ENCODE data around the gene SETBP1. TPM values are rescaled to one million over a fixed set of nuclear protein-coding genes. Genes with fewer than 3 reads are reported as not detected.

Gene SETBP1
- total RNA-seq, 3 donors from 2014 or later: 15.0 to 97.2 (median 17.8) TPM

DNA sequence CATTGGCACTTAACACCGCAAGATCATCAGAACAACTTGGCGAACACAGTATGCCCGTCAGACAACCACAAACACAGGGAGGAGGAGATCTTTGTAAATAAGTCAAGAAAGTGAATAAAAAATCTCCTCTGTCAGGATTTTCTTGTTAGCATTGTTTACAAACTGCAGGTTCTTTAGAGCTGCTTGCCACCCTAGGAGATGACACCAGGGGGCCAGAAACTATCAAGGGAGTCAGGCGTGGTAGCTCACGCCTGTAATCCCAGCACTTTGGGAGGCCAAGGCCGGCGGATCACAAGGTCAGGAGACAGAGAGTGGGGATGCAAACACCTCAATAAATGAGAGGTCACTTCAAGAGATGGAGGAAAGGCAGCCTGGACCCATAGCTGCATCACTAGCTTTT, 428.1 kb downstream of the SETBP1 start:
- ATAC-seq (no peak), DNase-seq (no peak)
- no peaks in the 10 kb centered on the region for H3K9me3 ChIP-seq
- no peak overlapping the region for H3K4me3 ChIP-seq
- H3K4me1 ChIP-seq (ENCODE audit: low read depth): no peaks in the 10 kb centered on the region
- intact Hi-C loops (cut with DNase I, micrococcal nuclease): no loop called here
- TF ChIP-seq, protein P1, sequence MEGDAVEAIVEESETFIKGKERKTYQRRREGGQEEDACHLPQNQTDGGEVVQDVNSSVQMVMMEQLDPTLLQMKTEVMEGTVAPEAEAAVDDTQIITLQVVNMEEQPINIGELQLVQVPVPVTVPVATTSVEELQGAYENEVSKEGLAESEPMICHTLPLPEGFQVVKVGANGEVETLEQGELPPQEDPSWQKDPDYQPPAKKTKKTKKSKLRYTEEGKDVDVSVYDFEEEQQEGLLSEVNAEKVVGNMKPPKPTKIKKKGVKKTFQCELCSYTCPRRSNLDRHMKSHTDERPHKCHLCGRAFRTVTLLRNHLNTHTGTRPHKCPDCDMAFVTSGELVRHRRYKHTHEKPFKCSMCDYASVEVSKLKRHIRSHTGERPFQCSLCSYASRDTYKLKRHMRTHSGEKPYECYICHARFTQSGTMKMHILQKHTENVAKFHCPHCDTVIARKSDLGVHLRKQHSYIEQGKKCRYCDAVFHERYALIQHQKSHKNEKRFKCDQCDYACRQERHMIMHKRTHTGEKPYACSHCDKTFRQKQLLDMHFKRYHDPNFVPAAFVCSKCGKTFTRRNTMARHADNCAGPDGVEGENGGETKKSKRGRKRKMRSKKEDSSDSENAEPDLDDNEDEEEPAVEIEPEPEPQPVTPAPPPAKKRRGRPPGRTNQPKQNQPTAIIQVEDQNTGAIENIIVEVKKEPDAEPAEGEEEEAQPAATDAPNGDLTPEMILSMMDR (IDR thresholded peaks at IDR 0.05): no peak
- H3K36me3 ChIP-seq (ENCODE audit: low read depth): no peaks in the 10 kb centered on the region

DNA sequence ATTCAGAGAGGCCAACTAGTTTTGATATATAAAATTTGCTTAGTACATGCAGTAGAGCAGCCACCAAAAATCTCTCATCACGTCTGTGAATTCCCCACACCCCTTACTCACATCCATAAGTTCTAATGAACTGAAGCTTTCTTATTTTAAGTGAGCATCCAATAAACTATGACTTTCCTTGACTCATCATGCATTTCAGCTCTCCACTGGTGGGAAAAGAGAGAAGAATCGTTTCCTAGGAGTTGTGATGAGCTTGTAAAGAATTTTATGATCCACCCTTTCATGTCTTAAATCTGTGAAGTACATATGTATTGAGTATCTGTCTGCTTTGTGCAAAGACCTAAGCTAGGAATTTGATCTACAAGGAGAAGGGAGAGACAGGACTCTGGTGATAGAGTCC, 428.6 kb downstream of the SETBP1 start:
- H3K4me3 ChIP-seq: no peak overlapping the region
- no peaks in the 10 kb centered on the region for H3K9me3 ChIP-seq
- no peaks in the 10 kb centered on the region for H3K4me1 ChIP-seq (ENCODE audit: low read depth)
- intact Hi-C loops (cut with DNase I, micrococcal nuclease): no loop called here
- TF ChIP-seq, protein P1 (IDR thresholded peaks at IDR 0.05): no peak
- no peak for DNase-seq
- no peak for ATAC-seq
- H3K36me3 ChIP-seq (ENCODE audit: low read depth): no peaks in the 10 kb centered on the region

DNA sequence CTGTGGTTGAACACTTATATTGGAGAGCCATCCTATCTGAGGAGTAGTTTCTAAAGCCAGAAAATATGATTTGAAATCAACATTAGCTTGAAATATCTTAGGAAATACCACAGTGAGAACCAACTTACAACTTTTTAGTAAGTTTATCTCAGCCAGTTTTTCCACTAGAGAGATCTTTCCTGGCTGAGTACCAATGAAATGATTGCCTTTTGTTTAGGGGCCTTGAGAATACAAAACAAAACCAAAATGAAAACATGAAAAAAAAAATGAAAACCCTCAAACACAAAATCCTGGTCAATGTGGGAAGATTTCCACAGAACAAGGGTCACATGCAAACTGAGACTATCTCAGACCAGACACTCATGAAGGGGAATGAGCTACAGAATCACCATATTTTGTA, 429.0 kb downstream of the SETBP1 start:
- Histone ChIP-seq H3K4me1 (ENCODE audit: low read depth) (no peaks in the 10 kb centered on the region), H3K36me3 (ENCODE audit: low read depth) (no peaks in the 10 kb centered on the region), H3K4me3 (no peak overlapping the region), H3K9me3 (no peaks in the 10 kb centered on the region)
- intact Hi-C loops (cut with DNase I, micrococcal nuclease): no loop called here
- DNase-seq: no peak
- ATAC-seq: no peak
- TF ChIP-seq, protein P1 (IDR thresholded peaks at IDR 0.05): no peak

DNA sequence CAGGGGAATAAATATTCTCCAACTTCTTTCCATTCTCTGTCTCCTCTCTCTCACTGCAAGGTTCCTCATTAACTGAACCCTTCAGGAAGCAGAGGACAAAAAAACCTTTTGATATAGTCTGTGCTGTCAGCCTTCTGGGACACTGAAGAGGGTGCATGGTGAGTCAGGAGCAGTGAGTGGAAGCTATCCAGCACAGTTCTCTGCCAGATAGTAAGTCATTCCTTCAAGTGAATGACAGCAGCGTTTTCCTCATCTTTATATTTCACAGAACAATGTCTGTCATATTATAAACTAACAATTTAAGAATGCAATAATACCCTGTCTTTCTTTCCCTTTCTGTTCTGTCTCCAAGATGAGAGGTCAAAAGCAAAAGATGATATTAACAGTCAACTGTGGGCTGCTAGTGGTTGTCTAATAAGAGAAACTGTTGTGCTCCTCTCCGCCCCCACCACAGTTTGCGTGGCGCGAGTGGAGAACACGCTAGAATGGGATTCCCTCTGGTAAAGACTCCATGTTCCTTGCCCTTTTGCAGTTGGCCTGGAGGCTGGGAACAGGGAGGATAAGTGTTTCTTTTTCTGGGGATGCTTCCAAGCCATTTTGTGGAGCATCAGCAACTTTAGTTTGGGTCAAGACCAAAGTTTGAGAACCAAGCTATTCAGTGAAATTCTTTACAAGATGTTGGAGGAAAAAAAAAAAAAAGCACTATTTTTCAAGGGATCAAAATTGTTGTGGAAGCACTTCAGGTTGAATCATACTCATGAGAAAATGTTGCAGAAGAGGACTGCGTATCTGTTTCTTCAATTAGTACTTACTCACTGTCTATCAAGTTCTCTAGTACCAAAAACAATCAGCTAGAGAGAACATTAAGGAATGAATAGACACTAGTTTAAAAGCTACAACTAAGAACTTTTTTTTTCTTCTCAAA, 430.2 kb downstream of the SETBP1 start:
- peak; percentile 39 for ATAC-seq
- DNase-seq: peak in 2 of 3 donors; percentile 14 to 50
- no peaks in the 10 kb centered on the region for H3K4me1 ChIP-seq (ENCODE audit: low read depth)
- intact Hi-C loops (cut with DNase I, micrococcal nuclease): no loop called here
- H3K9me3 ChIP-seq: no peaks in the 10 kb centered on the region
- H3K4me3 ChIP-seq: no peak overlapping the region
- TF ChIP-seq, protein P1 (IDR thresholded peaks at IDR 0.05): no peak
- H3K36me3 ChIP-seq (ENCODE audit: low read depth): no peaks in the 10 kb centered on the region

DNA sequence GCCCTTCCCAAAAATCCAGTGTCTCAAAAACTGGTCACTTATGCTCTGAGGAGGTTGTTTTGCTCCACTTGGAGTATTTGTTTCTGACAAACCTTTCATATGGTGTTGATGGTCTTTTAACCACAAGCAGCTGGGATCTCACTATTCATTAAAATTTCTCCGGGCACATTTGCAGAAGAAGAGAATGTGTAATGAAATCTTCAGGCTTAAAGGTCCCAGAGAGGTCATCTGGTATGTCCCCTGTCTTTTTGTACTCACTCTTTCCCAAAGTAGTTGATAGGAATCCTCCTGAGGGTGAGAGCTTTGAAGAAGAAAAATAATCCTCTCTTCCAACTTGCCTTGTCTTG, 430.8 kb downstream of the SETBP1 start:
- ATAC-seq (no peak), DNase-seq (no peak)
- no peak overlapping the region for H3K4me3 ChIP-seq
- no peaks in the 10 kb centered on the region for H3K9me3 ChIP-seq
- no peaks in the 10 kb centered on the region for H3K4me1 ChIP-seq (ENCODE audit: low read depth)
- H3K36me3 ChIP-seq (ENCODE audit: low read depth): no peaks in the 10 kb centered on the region
- TF ChIP-seq, protein P1 (IDR thresholded peaks at IDR 0.05): no peak
- intact Hi-C loops (cut with DNase I, micrococcal nuclease): no loop called here

Data from mucosa of descending colon (tissue), 3 donors.